Measurements from ENCODE around the gene LST1.

The LST1 gene

GRCh38 chr6:31621320-31621939, 35.4 kb downstream of the LST1 start:
- DNase-seq: no peak

- DNase-seq: no peak
These were observed 35.9 kb downstream of the LST1 start for GRCh38 chr6:31621991-31622390.

GRCh38 chr6:31622684-31623091, 36.6 kb downstream of the LST1 start:
- DNase-seq: no peak

GRCh38 chr6:31624070-31624469, 38.0 kb downstream of the LST1 start:
- no peak for DNase-seq

- no peak for DNase-seq
These were observed 40.9 kb downstream of the LST1 start for GRCh38 chr6:31626952-31627351.

GRCh38 chr6:31627690-31628287, 41.7 kb downstream of the LST1 start:
- DNase-seq: no peak

GRCh38 chr6:31629014-31629413, 42.9 kb downstream of the LST1 start:
- DNase-seq: no peak

- no peak for DNase-seq
These were observed 44.3 kb downstream of the LST1 start for GRCh38 chr6:31630177-31630934.

- DNase-seq: no peak
These were observed 45.1 kb downstream of the LST1 start for GRCh38 chr6:31631209-31631608.

- no peak for DNase-seq
These were observed 45.7 kb downstream of the LST1 start for GRCh38 chr6:31631681-31632278.

GRCh38 chr6:31632279-31632946, 46.3 kb downstream of the LST1 start:
- no peak for DNase-seq

GRCh38 chr6:31633447-31633846, 47.4 kb downstream of the LST1 start:
- DNase-seq: no peak

GRCh38 chr6:31634131-31634530, 48.1 kb downstream of the LST1 start:
- DNase-seq: no peak

- no peak for DNase-seq
These were observed 49.0 kb downstream of the LST1 start for GRCh38 chr6:31634969-31635575.

- DNase-seq: no peak
These were observed 50.9 kb downstream of the LST1 start for GRCh38 chr6:31636698-31637596.

Measured in left hindlimb (tissue), 1 donor.